GM12878 (cell line): ENCODE measurements around the gene DRAP1.

Experiments used
- ATF2 ChIP-seq: IDR thresholded peaks from 2 replicates; pipeline ENCODE4 v1.6.1; 2012; ENCODE audit warnings: low read length, inconsistent platforms
- CREM ChIP-seq: IDR thresholded peaks from 2 replicates; pipeline ENCODE4 v1.6.1; 2014; ENCODE audit warnings: antibody characterized with exemption, low read depth
- CTCF ChIP-seq, 3 experiments: IDR thresholded peaks in 2 of 3; conservative IDR thresholded peaks in 1 of 3; 2 replicates each; pipeline ENCODE4 v1.5.1; 2011; ENCODE audit warnings: low read depth in 3 of 3, low read length in 3 of 3, mild to moderate bottlenecking in 3 of 3, control low read depth in 2 of 3, moderate library complexity in 2 of 3, inconsistent platforms in 1 of 3, mixed read lengths in 1 of 3; ENCODE audit not compliant: control insufficient read depth in 2 of 3, insufficient read depth in 1 of 3; ENCODE audit errors: extremely low read depth in 1 of 3
- EP300 ChIP-seq, 2 experiments: fragments of 150-350 bp in 1 of 2; IDR thresholded peaks; 2 replicates each; pipeline ENCODE4 v1.6.1; 2011 to 2012; ENCODE audit warnings: low read depth in 2 of 2, low read length in 2 of 2, borderline replicate concordance in 1 of 2, improper control_type of control experiment in 1 of 2, inconsistent platforms in 1 of 2; ENCODE audit not compliant: control insufficient read depth in 1 of 2
- EZH2 ChIP-seq: IDR thresholded peaks from 2 replicates; pipeline ENCODE4 v1.6.1; 2012; ENCODE audit warnings: low read depth, mild to moderate bottlenecking, control low read depth, inconsistent platforms, low read length, borderline replicate concordance; ENCODE audit not compliant: control insufficient read depth
- FOS ChIP-seq: IDR thresholded peaks from 3 replicates; pipeline ENCODE4 v1.6.1; 2011; ENCODE audit warnings: borderline replicate concordance; ENCODE audit not compliant: insufficient read length; ENCODE audit errors: extremely low read depth
- NBN ChIP-seq: fragments of 450-650 bp; IDR thresholded peaks from 2 replicates; pipeline ENCODE4 v1.6.1; 2016
- POLR2AphosphoS5 ChIP-seq: IDR thresholded peaks from 2 replicates; pipeline ENCODE4 v1.6.1; 2011; ENCODE audit warnings: mild to moderate bottlenecking, low read length, inconsistent platforms
- RAD51 ChIP-seq: fragments of 450-650 bp; IDR thresholded peaks from 2 replicates; pipeline ENCODE4 v1.6.1; 2016; ENCODE audit warnings: moderate library complexity, mild to moderate bottlenecking, inconsistent platforms
- RFX5 ChIP-seq: IDR thresholded peaks from 2 replicates; pipeline ENCODE4 v1.6.1; 2011; ENCODE audit warnings: low read depth, low read length, improper control_type of control experiment
- SPI1 ChIP-seq: IDR thresholded peaks from 2 replicates; pipeline ENCODE4 v1.6.1; 2011; ENCODE audit warnings: low read depth, mild to moderate bottlenecking, low read length, moderate library complexity, borderline replicate concordance; ENCODE audit not compliant: insufficient read depth
- STAT3 ChIP-seq: IDR thresholded peaks from 2 replicates; pipeline ENCODE4 v1.6.1; 2011; ENCODE audit warnings: low read depth, low read length, improper control_type of control experiment
- ZBTB33 ChIP-seq: fragments of 450-650 bp; IDR thresholded peaks from 2 replicates; pipeline ENCODE4 v1.6.1; 2017; ENCODE audit warnings: mild to moderate bottlenecking
- ZNF622 ChIP-seq: fragments of 450-650 bp; IDR thresholded peaks from 2 replicates; pipeline ENCODE4 v1.6.1; 2017; ENCODE audit warnings: mild to moderate bottlenecking, inconsistent platforms

- TF ChIP-seq NBN (no peak), CTCF (IDR thresholded peaks at IDR 0.05 in 2 of 3, conservative IDR thresholded peaks at IDR 0.05 in 1 of 3; ENCODE audit: control insufficient read depth in 2 of 3, extremely low read depth in 1 of 3, insufficient read depth in 1 of 3, low read depth in 3 of 3, low read length in 3 of 3) (no peak), STAT3 (no peak), CREM (no peak), RAD51 (no peak), ATF2 (no peak), FOS (no peak), POLR2AphosphoS5 (no peak), EP300 (IDR thresholded peaks at IDR 0.05; ENCODE audit: borderline replicate concordance in 1 of 2, control insufficient read depth in 1 of 2, low read depth in 2 of 2, low read length in 2 of 2) (no peak), EZH2 (no peak), SPI1 (no peak), RFX5 (no peak), ZBTB33 (no peak), ZNF622 (no peak)
Observed at GRCh38 chr11:65954771-65955170, 35.5 kb downstream of the DRAP1 start.
